ENCODE measurements around the gene SNX25.

SNX25 gene

DNA sequence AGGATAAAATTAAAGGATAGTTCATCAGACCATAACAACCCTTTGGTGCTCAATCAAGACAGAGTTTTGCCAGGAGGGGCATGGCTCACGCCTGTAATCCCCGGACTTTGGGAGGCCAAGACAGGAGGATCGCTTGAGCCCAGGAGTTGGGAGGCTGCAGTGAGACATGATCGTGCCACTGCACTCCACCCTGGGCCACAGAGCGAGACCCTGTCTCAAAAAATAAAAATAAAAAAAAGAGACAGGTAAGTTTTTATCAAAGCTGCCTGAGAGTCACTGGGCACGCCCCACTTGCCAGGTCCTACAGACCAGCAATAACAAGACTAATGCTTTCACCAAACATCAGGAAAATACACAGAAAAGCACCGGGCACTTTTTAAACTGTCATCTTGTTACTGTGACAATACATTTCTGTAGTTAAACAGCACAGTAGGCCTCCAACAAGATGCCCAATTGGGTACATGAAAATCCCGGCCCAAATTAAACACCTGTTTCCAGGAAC lies 6.4 kb upstream of the SNX25 start:
- no peak for TF ChIP-seq USF1 (IDR thresholded peaks at IDR 0.05)
- no peak for TF ChIP-seq RAD21 (IDR thresholded peaks at IDR 0.05; ENCODE audit: low read depth)
- TF ChIP-seq NFIC (IDR thresholded peaks at IDR 0.05) = no peak
- TF ChIP-seq EP300 (IDR thresholded peaks at IDR 0.05; ENCODE audit: borderline replicate concordance) = no peak
- no peak for TF ChIP-seq CEBPB (IDR thresholded peaks at IDR 0.05)
- TF ChIP-seq ZBTB7A (IDR thresholded peaks at IDR 0.05; ENCODE audit: low read depth) = no peak
- TF ChIP-seq, protein P1, sequence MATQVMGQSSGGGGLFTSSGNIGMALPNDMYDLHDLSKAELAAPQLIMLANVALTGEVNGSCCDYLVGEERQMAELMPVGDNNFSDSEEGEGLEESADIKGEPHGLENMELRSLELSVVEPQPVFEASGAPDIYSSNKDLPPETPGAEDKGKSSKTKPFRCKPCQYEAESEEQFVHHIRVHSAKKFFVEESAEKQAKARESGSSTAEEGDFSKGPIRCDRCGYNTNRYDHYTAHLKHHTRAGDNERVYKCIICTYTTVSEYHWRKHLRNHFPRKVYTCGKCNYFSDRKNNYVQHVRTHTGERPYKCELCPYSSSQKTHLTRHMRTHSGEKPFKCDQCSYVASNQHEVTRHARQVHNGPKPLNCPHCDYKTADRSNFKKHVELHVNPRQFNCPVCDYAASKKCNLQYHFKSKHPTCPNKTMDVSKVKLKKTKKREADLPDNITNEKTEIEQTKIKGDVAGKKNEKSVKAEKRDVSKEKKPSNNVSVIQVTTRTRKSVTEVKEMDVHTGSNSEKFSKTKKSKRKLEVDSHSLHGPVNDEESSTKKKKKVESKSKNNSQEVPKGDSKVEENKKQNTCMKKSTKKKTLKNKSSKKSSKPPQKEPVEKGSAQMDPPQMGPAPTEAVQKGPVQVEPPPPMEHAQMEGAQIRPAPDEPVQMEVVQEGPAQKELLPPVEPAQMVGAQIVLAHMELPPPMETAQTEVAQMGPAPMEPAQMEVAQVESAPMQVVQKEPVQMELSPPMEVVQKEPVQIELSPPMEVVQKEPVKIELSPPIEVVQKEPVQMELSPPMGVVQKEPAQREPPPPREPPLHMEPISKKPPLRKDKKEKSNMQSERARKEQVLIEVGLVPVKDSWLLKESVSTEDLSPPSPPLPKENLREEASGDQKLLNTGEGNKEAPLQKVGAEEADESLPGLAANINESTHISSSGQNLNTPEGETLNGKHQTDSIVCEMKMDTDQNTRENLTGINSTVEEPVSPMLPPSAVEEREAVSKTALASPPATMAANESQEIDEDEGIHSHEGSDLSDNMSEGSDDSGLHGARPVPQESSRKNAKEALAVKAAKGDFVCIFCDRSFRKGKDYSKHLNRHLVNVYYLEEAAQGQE (IDR thresholded peaks at IDR 0.05; ENCODE audit: low read depth) = no peak
- no peak for TF ChIP-seq MAX (IDR thresholded peaks at IDR 0.05)
- no peak for TF ChIP-seq CREB1 (IDR thresholded peaks at IDR 0.05; ENCODE audit: low read depth)
- TF ChIP-seq YY1 (IDR thresholded peaks at IDR 0.05; ENCODE audit: low read depth) = no peak
- TF ChIP-seq EGR1 (IDR thresholded peaks at IDR 0.05) = no peak
- TF ChIP-seq TCF12 (IDR thresholded peaks at IDR 0.05; ENCODE audit: low read depth) = no peak
- no peak for TF ChIP-seq TAF1 (IDR thresholded peaks at IDR 0.05; ENCODE audit: low read depth)
- no peak for TF ChIP-seq FOXM1 (IDR thresholded peaks at IDR 0.05; ENCODE audit: borderline replicate concordance, low read depth)
- TF ChIP-seq TEAD4 (IDR thresholded peaks at IDR 0.05) = no peak

- TF ChIP-seq MAX (IDR thresholded peaks at IDR 0.05) (peak; percentile 70), FOXM1 (IDR thresholded peaks at IDR 0.05; ENCODE audit: borderline replicate concordance, low read depth) (no peak), YY1 (IDR thresholded peaks at IDR 0.05; ENCODE audit: low read depth) (0 out of 2 replicates have a peak, but pooled peaks have one; percentile 38), NFIC (IDR thresholded peaks at IDR 0.05) (peak; percentile 39), RAD21 (IDR thresholded peaks at IDR 0.05; ENCODE audit: low read depth) (no peak), ZBTB7A (IDR thresholded peaks at IDR 0.05; ENCODE audit: low read depth) (peak; percentile 42; the same call in 1 of the 2 replicates), EP300 (IDR thresholded peaks at IDR 0.05; ENCODE audit: borderline replicate concordance) (peak; percentile 27; the same call in 1 of the 2 replicates), TCF12 (IDR thresholded peaks at IDR 0.05; ENCODE audit: low read depth) (peak; percentile 12; the same call in 1 of the 2 replicates), TEAD4 (IDR thresholded peaks at IDR 0.05) (no peak), EGR1 (IDR thresholded peaks at IDR 0.05) (peak; percentile 34; the same call in 1 of the 2 replicates), CEBPB (IDR thresholded peaks at IDR 0.05) (no peak), TAF1 (IDR thresholded peaks at IDR 0.05; ENCODE audit: low read depth) (peak; percentile 32; the same call in 1 of the 2 replicates)
- TF ChIP-seq, protein P1 (IDR thresholded peaks at IDR 0.05; ENCODE audit: low read depth) = no peak
These were observed 5.7 kb upstream of the SNX25 start, which contains the start of gene CFAP97 for GRCh38 chr4:185203486-185204237. Gene CFAP97, minus strand, starts transcription at chr4:185204000. Its CDS starts 12,804 bp downstream, at chr4:185191196.

DNA sequence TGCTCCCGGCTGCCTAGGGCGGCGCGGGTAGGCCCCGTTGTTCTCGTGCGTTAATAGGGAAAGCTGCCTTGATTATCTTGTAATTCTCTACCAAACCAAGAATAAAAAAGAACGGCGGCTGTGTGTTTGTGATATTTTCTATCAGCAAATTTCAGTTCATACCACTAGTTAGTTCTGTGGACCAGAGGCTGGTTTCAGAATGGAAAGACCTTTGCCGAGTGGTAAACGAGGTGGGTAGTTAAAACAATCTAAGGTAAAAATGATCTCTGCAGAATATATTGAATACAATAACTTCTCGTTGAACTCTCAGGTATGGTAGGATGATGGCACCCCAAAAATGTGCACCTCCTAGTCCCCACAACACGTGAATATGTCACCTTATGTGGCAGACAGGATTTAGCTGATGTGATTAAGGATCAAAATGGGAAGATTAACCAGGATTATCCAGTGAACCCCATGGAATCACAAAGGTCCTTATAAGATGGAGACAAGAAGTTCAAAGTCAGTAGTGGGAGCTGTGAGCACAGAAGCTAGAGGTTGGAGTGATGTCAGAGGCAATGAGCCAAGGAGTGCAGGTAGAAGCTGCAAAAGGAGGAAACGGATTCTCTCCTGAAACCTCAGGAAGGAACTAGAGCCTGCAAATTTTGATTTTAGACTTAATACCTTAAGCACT lies 5.0 kb upstream of the SNX25 start:
- TF ChIP-seq RAD21 (IDR thresholded peaks at IDR 0.05; ENCODE audit: low read depth) (no peak), ZBTB7A (IDR thresholded peaks at IDR 0.05; ENCODE audit: low read depth) (no peak), EGR1 (IDR thresholded peaks at IDR 0.05) (no peak), USF1 (IDR thresholded peaks at IDR 0.05) (no peak), EP300 (IDR thresholded peaks at IDR 0.05; ENCODE audit: borderline replicate concordance) (no peak), TCF12 (IDR thresholded peaks at IDR 0.05; ENCODE audit: low read depth) (no peak), NFIC (IDR thresholded peaks at IDR 0.05) (no peak), MAX (IDR thresholded peaks at IDR 0.05) (no peak), TEAD4 (IDR thresholded peaks at IDR 0.05) (no peak), YY1 (IDR thresholded peaks at IDR 0.05; ENCODE audit: low read depth) (no peak), TAF1 (IDR thresholded peaks at IDR 0.05; ENCODE audit: low read depth) (no peak), FOXM1 (IDR thresholded peaks at IDR 0.05; ENCODE audit: borderline replicate concordance, low read depth) (no peak), CREB1 (IDR thresholded peaks at IDR 0.05; ENCODE audit: low read depth) (no peak), CEBPB (IDR thresholded peaks at IDR 0.05) (no peak)
- TF ChIP-seq, protein P1 (IDR thresholded peaks at IDR 0.05; ENCODE audit: low read depth) = no peak

Data from Ishikawa (cell line).